Measurements from ENCODE around the gene BZW1.
A peak's percentile ranks its signal among the peaks of the same experiment; 100 is the strongest.

Gene BZW1

DNA sequence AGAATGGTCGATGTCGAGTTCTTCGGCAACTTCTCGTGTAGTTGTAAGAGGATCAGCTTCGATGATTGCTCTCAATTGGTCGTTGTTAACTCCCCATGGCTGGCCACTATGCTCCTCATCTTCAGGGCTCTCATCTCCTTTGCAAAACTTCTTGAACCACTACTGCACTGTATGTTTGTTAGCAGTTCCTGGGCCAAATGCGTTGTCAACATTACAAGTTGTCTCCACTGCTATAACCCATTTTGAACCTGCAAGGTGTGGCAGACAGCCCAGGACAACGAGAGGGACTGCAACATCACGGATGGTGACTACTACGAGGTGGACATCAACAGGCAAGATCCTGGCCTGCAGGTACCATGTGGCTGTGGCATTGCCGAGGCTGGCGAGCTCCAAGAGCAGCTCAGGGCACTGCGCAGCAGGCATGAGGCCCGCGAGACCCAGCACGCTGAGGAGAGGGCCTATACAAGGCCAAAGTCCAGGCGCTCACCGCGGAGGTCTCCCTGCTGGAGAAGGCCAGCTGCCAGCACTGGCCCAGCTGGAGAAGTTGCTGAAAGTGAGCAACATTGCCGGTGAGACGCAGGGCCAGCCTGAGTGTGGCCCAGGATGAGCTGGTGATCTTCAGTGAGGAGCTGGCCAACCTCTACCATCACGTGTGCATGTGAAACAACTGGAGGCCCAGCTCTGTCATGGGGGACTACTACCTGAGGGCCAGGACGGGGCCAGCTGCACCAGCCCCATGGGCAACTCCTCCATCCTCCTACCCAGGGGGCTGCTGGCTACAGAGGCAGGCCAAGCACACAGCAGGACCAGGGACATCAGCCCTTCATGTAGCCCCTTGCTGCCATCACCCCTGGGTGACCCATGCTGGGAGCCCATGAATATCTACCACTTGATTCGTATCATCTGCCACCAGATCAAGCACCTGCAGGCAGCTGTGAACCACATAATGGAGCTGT lies 32.6 kb downstream of the BZW1 start:
- no peak for DNase-seq

DNA sequence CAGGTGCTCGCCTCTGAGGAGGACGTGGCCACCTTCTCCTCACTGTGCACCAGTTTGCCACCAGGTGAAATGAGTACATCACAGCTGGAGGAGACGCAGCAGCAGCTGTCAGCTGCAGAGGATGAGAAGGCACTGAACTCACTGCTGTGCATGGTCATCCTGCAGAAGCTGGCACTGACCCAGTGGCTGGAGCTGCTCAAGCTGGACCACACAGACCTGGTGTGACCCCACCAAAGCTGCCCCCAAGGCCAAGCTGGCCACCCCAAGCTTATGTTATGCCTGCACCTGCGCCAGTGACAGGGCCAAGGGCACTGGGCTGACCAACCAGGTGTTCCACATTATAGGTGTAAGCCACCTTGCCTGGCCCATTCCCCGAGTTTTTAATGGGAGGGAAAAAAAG lies 33.5 kb downstream of the BZW1 start:
- no peak for DNase-seq

DNA sequence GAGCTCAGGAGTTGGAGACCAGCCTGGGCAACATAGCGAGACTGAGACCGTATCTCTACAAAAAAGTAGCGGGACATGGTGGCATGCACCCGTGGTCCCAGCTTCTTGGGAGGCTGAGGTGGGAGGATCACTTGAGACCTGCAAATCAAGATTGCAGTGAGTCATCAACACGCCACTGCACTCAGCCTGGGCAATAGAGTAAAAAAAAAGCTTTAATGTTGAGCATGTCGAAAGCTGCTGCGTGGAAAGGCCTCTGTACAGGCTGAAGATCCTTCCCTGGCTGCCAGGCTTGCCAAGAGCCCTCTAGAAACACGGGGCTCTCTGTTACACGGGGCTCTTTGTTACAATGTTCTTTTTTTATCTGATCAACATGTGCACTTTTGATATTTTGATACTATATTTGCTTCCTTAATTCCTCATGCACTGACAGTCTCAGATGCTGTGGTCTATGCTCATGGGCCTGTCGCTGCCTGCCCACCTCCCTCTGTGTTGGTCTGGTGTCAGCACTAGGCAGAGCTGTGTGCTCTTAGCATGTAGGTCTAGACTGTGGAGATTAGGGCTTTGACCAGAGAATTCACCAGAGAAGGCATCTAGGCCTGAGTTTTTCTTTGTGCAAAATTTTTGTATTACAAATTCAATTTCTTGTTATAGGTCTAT lies 34.1 kb downstream of the BZW1 start:
- no peak for DNase-seq

DNA sequence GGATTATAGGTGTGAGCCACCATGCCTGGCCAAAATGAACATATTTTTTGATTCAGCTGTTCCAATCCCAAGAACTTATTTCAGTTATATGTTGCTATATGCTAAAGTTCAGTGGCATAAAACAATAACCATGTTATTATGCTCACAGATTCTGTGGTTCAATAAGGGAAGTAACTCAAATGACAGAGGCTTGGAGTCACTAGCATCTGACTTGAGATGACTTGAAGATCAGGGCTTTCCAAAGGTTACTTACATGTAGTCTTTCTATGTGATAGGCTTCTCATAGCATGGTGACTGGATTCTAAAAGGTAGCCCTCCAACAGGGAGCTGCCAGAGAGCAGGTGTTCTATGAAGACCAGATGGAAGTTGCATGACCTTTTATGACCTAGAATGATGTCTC lies 35.6 kb downstream of the BZW1 start:
- no peak for DNase-seq

DNA sequence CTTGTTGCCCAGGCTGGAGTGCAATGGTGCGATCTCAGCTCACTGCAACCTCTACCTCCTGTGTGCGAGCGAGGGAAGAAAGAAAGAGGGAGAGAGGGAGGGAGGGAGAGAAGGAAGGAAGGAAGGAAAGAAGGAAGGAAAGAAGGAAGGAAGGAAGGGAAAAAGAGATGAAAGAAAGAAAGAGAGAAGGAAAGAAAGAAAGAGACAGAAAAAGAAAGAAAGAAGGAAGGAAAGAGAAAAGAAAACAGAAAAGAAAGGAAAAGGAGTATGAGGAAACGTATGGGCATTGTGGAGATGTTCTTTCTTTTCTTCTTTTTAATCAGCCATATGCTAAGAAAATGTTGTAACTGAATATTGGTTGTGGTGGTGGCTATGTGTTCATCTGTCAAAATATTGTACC lies 36.2 kb downstream of the BZW1 start:
- DNase-seq = no peak

DNA sequence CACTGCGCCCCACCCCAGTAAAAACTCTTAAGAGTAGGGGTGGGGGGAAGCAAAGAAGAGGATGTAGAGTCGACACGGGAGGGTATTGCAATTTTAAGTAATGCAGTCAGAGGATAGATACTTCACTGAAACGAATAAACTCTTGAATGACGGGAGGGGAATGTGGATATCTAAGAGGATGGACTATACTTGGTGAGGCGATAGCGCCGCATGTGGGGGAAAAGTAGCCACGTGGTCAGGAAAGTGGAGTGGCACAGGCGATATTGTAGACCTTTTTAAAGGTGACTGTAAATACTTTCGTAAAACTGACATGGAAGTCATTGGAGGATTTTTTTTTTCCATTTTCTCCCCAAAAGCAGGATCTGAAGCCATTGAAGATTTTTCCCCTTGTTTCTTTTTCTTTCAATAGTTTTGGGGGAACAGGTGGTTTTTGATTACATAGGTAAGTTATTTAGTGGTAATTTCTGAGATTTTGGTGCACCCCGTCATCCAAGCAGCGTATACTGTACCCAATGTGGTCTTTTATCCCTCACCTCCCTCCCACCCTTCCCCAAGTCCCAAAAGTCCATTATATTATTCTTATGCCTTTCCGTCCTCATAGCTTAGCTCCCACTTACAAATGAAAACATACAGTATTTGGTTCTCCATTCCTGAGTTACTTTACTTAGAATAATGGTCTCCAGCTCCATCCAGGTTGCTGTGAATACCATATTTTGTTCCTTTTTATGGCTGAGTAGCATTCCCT lies 39.0 kb downstream of the BZW1 start:
- DNase-seq = no peak

DNA sequence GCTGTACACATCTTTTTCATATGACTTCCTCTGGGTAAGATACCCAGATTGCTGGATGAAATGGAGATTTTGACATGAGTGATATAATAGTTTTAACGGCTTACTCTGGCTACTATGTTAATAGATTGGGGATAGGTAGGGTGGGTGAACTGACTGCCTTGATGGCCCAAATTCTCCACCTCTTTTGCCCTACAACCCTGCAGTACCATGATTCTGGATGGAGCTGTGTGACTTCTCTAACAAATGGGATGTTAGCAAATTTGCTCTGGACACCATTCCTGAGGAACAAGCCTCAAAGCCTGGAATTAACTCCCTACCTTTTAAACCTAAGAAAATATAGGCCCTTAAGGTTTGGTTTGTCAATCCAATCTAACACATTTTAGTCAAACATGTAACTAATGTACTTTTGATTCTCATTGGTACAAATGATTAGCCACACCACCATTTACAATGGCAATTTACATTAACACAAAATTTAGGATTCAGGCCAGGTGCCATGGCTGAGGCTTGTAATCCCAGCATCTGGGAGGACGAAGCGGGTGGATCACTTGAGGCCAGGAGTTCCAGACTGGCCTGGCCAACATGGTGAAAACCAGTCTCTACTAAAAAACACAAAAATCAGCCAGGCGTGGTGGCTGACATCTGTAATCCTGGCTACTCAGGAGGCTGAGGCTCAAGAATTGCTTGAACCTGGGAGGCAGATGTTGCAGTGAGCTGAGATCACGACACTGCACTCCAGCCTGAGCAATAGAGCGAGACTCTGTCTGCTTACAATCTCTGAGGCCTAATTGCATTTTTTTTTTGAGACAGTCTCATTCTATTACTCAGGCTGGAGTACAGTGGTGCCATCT lies 39.9 kb downstream of the BZW1 start:
- no peak for DNase-seq

DNA sequence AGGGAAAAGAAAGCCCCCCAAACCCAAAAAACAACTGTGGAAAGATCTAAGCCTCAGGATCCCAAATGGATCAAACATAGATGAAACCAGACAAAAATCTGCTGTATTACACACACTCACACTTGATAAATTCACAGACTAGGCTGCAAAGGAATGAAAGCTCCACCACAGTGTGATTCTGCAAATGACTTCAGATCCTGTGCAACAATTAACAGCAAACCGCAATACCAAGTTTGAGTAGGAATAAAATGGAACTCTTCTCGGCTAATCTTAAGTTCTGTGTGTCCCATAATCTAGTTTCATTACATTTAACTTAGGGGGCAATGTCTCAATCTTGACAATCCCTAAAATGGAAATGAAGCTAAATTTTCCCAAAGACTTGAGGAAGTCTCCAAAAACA lies 40.9 kb downstream of the BZW1 start:
- no peak for DNase-seq

DNA sequence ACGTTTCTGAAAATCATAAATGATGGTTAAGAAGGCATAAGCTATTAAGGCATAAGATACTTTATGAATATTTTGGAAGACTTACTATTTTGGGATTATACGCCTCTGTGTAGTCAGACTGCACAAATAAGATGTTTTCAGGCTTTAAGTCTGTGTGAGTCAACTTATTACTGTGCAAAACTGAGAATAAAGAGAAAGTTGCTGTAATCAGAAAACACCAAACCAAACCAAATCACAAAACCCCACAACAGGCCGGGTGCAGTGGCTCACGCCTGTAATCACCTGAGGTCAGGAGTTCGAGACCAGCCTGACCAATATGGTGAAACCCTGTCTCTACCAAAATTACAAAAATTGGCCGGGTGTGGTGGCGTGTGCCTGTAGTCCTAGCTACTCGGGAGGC lies 45.1 kb downstream of the BZW1 start:
- no peak for DNase-seq

DNA sequence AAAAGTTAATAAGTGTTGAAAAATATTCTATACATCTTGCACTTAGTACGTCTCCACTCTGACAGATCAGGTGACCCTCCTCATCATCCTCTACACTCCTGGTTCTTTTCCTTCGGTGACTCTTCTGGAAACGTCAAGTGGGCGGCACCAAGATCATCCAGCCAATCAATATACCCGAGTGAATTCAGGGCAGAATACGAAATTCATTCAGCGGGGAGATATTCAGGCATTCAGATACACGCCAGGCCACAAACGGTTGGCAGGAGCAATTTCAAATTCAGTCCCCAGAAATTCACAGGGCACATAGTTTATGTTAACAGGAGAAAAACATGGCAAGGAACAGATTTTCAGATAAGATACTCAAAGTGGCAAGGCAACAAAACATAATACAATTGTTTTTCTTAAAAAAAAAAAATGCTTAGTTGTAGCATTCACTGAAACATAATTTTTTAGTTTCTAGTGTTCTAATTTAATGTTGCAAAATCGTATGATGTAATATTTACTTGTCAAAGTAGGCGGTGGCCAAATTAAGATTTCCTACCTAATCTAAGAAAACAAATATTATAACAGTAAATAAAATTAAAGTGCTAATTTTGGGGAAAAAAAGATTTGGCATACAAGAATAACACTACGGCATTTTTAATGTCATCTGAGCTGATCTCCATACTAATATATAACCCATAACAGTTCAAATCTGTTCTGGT lies 48.5 kb downstream of the BZW1 start:
- DNase-seq = peak; percentile 23

DNA sequence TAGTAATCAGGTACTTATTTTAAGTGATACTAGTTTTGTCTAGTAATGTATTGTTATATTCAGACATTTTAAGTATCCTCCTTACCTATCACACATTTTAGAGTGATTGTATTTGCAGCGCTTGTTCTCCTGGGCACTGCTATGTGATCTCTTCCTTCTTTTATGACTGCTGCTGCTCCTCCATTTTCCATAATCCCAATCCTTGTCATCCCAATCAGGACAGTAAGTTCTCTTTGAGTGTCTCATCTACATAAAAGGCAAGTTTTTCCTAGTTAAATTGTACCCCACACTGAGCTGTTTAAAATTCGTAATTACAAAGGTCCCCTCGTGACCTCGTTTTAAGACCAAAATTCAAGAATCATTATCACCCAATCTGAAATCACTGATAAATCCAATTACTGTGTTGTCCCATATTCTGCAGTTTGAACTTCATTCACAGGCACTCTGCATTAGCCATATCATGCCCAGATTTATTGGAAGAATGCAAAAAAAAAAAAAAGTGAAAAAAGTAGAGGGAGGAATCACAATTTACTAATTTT lies 50.0 kb downstream of the BZW1 start:
- DNase-seq = no peak

DNA sequence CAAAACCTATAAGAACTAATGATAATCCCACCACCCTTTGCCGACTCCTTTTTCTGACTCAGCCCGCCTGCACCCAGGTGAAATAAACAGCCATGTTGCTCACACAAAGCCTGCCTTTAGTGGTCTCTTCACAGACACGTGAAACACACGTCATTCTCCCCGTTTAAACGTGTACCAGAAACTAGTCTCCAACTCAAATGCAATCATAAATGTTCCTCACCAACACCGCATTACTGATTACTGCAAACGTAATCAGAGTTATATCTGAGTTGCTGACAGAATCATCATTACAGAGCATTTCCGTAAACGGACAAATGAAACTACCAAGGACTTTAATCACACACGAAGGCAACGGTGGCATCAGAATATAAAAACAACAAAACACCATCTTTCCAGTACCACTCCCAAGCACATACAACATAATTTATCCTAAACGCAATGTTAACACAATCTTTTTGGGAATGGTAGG lies 50.9 kb downstream of the BZW1 start:
- peak; percentile 74 for DNase-seq

DNA sequence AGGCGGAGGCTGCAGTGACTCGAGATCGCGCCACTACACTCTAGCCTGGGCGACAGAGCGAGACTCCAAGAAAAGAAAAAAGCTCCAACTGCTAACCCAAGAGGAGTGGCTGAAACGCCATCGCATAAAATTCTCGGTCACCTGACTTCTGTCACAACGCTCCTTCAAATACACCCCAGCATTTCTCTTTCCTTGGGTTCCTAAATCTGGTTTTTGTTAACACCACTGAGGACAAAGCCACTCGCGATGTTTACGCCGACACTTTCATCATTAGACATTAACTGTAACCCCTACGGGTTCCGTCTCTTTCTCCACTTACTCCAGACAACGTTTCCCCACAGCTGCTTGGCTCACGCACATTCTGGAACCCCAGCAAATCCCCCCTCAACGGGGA lies 52.1 kb downstream of the BZW1 start:
- DNase-seq = no peak

DNA sequence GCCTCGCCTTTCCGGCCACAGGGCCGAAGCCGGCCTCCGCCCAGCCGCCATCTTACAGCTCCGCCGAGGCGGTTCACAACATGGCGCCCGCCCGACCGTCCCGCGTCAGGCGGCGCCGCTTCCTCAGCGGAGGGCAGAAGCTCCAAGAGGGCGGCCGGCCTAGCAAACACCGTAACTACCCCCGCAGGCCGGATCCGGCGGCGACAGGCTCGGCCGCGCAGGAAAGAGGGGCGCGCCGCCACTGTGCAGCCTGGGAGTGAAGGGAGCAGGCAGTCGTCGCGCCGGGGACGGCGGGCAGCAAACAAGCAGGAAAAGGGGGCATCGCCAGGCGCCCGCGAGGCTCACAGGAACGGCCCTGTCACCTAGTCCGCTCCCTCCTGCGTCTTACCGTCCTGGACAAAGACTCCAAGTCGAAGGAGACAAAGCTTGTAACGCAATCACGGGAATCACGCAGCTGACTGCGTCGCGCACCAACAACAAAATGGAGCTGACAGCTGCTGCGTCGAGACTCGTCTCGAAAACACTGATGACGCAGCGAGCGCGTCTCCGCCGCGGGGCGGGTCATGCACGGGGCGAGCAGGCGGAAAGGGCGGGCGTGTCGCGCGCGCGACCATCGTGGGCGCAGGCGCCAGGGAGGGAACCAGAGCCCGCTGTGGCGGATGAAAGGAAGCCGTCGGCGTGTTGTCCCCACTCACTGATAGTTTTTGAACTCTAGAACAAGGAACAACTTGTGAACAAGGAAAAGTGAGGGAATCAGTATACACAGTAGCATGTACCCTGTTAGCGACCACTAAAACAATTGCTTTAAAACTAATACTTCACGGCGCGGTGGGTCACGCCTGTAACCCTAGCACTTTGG lies 52.7 kb downstream of the BZW1 start, which contains the start of gene CLK1:
Gene CLK1, minus strand, starts transcription at position 483 of the 859 bp plus-strand sequence. CDS start 2,796 bp downstream, outside the sequence.
- peak; percentile 95 for DNase-seq

DNA sequence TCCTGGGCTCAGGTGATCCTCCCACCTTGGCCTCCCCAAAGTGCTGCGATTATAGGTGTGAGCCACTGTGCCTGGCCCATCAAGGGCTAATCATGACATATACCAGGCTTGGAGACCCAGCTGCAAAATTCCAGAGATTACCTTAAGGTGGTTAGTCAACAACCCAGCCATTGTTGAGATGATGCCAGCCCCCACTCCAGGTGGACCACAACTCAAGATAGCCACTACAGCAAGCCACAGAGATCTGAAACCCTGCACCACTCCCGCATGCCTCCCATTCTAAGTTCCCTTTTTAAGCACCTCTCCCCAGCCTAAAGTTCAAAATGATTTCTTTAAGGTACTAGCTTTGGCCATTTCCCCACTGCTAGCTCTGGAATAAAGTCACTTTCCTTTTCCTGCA lies 57.3 kb downstream of the BZW1 start:
- DNase-seq = no peak

DNA sequence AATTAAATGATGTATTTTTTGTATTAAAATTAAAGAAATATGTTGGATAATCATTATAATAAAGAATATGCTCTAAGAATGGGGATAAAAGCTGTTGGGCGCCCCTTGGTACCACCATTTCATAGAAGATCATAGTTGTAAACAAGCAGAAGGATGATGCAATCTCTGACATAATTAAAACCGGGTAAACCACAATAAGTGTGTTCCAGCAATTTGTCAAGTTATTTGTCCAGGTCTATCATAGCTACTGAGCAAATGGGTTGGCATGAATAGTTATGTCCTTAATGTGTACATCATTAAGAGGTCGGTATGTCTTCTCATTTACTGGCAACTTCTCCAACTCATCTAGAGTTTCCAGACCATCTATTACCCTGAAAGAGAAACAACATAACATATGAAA lies 59.4 kb downstream of the BZW1 start:
- no peak for DNase-seq

DNA sequence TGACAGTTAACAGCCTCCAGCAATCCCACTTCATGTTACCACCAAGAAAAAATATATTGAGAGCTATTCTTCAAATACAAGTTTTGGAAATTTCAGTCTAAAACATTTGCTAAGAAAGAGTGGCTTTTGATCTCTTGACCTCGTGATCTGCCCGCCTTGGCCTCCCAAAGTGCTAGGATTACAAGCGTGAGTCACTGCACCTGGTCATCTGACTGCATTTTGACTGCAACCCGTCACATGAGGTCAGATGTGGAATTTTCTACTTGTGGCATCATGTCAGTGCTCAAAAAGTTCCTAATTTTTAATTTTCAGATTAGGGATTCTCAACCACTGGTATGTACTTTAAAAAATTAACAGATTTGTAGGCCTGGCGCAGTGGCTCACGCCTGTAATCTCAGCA lies 61.9 kb downstream of the BZW1 start:
- DNase-seq = no peak

All from CD4-positive, alpha-beta T cell treated with Interleukin-4 for 4 hours (primary cell).